Upper lobe of left lung (tissue), 4 donors: Measurements from ENCODE around the gene EIF1.

ENCODE experiments used
- CTCF ChIP-seq, 6 experiments: fragments of 450-650 bp in 4 of 6; fragments of 200-600 bp in 2 of 6; sonication (generic) in 2 of 6; IDR thresholded peaks; one replicate each; pipeline ENCODE4 v1.5.1; 2016 to 2019; ENCODE audit warnings: antibody characterized with exemption in 6 of 6
- EP300 ChIP-seq, 4 donors: sonication (generic); formaldehyde crosslinking; IDR thresholded peaks; one replicate each; pipeline ENCODE4 v1.5.1; 2017; ENCODE audit warnings: antibody characterized with exemption in 4 of 4, control low read depth in 2 of 4
- POLR2A ChIP-seq, 4 donors: fragments of 450-650 bp; IDR thresholded peaks; one replicate each; pipeline ENCODE4 v1.5.1; 2016 to 2017; ENCODE audit warnings: antibody characterized with exemption in 4 of 4, mild to moderate bottlenecking in 2 of 4
- POLR2AphosphoS5 ChIP-seq, 2 donors: sonication (generic); formaldehyde crosslinking; IDR thresholded peaks; one replicate each; pipeline ENCODE4 v1.5.1; 2017; ENCODE audit warnings: antibody characterized with exemption in 2 of 2

DNA sequence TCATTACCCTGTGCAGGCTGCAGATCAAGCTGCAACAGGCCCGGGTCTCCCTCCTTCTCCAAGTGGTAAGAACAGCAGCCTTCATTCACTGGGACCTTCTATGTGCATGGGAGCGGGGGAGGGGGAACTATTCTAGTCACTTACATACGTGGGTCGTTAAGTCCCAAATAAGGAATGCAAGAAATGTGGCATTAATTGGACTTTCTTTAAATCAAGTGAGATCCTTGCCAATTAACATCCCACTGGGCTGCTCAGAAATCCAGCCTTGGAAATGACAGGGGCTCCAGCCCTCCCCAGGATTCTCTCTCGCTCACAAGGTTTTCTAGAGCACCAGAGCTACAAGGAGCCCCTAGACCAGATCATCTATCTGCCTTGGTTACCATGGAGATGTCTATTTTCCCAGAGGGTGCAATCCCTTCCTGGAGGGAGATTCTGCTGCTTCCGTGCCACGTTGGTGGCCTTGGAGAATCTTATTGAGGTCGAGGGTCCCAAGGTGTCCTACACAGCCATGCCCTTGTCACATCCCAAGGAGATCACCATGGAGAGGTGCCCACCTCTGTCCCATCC is 5.2 kb upstream of the EIF1 start:
- TF ChIP-seq CTCF (IDR thresholded peaks at IDR 0.05) = no peak
- TF ChIP-seq POLR2A (IDR thresholded peaks at IDR 0.05) = no peak
- TF ChIP-seq POLR2AphosphoS5 (IDR thresholded peaks at IDR 0.05) = no peak
- TF ChIP-seq EP300 (IDR thresholded peaks at IDR 0.05) = no peak
